HL-60/S4 treated with retinoic acid at 250 ng/mL for 4 days and 3 days (cell line): ENCODE data around the gene KCNF1.

Source experiments
- in situ Hi-C: fragments of 300-500 bp; cut with MboI; formaldehyde crosslinking; loops from 2 replicates; pipeline ENCODE4 v1.7.0; 2022; ENCODE audit warnings: low sequenced_read_pairs

KCNF1 gene

DNA sequence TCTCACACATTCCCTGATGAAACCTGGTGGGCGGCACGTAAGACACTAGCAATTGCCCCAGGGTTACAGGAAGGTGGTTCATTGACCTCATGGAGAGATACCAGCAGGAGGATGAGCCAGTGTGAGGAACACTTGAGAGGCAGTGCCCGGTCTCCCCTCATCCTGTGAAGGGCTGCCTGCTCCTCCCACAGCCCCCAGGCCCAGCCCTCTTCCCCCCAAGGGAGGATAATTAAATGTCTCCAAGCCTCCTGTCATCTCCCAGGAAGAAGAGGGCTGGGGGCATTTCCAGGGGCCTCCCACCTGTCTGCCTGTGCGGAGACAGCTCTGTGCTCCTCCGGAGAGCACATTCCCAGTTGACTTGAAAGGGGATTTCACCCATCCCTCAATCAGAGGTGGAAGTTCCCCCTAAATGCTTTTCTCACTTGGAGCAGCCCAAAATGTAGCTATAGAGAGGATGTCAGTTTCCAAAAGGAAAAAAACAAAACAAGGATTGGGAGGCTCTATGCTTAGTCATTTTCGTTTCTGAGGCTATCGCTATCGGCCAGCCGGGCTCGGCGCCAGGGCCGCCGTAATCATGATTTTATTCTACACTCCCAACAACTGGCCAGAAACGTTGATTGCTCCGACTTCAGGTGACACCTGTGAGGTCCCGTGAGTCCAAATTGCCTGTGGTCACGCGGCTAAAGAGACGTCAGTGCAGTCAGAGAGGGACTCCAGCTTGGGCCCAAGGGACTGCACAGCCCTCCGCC is 7.1 kb downstream of the KCNF1 start:
- in situ Hi-C loops = no loop called here

DNA sequence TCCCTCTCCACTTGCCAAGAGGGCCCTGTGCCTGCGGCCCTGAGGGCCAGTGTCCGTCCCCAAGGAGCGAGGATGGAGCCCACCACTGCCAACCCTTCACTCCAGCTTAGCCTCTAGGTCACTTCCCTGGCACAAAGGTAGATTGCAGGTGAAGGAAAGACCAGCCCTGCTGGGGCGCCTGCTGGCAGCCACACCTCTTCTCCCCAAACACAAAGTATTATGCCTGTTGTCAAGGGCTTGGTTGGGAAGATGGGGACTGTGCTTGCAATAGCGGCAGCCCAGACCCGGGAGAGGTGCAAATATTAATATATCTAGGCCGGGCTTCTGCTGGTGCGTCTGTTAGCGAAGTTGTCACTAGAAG is 7.7 kb downstream of the KCNF1 start:
- in situ Hi-C loops = no loop called here

DNA sequence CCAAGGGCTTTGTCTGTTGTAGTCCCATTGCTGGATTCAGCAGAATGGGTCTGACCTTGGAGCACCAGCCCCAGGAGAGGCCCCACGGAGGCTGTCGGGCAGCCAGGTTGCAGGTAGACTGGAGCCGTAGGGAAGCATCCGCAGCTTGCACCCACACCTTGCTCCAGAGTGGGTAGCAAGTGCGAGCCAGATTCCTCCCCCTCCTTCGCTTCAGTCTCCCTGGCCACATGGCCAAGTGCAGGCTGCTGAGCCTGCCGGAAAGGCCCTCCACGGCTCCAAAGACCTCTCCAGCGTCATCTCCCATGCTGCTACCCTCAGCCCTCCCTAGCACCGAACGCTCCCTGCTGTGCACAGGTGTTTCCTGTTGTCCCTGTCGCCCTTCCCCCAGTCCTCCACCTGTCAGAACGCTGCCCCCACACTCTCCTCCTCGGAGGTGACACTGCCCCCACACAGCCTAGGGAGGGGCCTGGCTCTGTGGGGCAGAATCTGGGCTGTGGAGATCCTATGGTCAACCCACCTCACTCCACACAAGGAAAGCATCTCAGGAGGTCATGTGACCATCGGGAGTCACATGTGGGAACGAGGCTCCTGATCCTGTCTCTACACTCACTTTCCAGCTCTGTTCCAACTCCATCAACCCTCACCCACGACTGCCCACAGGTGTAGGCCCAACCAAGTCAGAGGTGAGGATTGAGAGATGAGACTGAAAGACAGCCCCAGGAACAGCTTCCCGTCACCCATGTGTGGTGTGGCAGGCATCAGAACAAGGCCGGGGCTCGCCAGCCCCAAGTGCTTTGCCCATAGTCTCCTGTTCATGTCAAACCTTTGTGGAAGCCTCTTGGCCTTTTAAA is 8.3 kb downstream of the KCNF1 start:
- in situ Hi-C loops = no loop called here

DNA sequence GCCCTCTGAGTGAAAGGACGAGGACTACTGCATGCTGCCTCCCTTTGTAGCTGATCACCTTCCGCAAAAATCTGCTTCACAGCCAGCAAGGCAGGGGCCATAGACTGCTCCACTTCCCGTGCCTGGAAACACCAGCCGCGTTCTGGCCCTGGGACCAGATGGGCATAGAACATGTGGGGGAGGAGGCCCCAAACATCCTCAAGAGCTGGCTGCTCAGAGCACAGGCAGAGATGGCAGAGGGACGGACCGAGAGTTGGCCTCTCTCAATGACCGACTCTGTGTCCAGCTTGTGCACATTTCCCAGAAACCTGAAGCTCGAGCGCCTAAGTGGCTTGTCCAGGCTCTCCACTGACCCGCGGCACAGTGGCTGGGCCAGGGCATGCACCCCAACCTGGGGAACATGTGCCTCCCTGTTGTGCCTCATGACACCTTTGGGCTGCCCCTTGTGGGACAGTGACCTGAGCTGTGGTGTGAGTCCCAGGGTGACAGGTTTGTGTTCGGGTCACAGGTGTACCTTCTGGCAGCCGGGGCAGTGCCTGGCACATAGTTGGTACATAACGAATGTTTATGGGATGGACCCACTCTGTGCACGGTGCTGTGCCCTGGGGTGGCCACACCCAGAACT is 9.1 kb downstream of the KCNF1 start:
- in situ Hi-C loops = no loop called here

DNA sequence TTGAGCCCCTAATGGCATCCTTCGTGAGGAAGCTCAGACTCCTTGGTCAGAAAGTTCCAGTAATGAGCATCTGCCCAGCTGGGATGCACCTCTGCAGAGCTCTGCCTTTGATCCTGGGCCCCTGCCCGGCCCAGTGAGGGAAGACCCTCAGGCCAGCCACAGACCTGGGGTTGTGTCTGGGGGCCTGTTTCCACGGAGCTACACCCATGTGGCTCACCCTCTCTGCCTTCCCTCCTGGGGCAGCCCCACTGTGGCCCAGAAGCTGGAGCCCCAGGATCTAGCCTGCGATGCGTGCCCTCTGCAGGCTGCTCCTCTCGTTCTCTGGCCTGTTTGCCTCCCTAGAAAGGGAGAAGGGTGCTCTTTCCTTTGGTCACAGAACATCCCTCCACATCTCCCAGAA is 9.8 kb downstream of the KCNF1 start:
- in situ Hi-C loops = no loop called here

DNA sequence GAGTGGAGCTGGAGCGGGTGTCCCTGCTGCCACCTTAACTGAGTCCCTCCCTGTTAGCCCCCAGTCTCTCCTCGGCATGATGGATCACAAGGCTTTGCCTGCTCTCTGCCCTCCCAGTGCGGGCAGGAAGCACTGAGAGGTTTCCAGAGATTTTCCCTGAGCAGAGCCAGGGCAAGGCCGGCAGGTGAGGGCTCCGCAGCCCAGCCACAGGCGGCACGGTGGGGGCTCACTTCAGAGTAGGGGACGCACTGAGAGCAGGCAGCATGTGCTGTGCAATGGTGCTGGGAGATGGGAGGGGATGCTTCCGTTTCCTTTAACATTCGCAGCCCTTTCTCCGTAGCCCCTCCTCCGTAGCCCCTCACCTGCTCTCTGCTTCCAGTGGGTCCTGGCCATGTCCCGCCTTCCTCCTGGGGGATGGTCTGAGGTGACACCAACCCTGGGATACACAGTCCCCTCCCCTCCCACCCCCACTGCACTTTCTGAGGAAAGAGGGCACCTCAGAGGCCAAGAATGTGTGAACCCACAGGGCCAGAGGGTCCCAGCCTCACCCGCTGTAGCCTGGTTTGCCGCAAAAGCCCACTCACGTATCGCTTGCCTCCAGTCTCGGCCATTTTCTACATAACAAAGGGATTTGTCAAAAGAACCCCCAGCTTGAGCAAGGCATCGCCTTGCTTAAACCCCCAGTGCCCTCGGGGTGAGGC is 10.7 kb downstream of the KCNF1 start:
- in situ Hi-C loops = no loop called here

DNA sequence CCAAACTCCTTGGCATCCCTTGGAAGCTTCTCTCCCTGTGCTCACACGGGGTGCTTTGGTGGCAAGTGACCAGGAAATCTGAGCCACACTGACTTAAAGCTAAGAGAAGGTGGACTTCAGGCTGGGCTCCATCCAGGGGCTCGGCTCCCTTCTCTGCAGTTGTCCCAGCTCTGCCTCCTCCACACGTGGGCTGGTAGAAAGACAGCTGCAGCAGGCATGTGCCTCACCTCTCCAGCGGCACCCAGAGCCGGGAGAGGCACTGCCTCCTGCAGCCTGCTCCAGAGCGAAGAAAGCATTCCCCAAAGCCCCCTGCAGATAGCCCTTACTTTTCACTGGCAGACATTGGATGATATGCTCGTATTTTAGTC is 11.3 kb downstream of the KCNF1 start:
- in situ Hi-C loops = no loop called here

DNA sequence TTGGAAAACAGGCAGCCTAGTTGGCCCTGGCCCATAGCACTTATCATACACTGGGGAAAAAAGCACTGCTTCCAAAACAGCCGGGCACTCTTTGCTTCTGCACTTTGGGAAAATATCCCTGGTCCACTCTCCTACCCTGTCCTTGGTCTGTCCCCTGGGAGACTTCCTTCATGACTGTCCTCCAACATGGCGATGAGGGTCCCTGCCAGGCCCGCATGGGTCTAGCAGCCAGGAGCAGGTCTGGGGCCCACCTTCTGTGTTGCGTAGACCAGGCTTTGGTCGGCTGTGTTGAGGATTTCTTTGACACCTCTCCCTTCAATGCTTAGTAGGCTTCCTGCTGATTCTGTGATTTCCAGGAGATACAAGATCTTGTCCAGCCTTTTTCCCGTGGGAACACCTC is 12.2 kb downstream of the KCNF1 start:
- in situ Hi-C loops = no loop called here

DNA sequence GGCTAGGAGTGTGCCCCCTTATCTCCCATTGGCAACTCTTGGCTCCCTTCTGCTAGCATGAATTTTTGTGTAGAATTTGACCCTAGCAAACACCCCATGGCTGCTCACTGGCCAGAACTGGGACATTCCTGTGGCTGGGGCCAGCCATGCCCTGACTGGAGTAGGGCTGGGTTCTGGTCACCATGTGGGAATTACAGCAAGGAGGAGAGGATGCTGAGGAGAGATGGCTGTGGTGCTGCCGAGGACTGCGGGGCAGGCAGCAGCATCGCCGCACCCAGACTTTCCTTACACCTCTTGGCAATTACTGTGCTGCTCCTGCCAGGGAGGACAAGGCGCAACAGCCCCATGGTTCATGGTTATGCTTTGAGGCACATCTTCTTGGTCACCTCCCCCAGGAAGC is 12.7 kb downstream of the KCNF1 start:
- in situ Hi-C loops = no loop called here

DNA sequence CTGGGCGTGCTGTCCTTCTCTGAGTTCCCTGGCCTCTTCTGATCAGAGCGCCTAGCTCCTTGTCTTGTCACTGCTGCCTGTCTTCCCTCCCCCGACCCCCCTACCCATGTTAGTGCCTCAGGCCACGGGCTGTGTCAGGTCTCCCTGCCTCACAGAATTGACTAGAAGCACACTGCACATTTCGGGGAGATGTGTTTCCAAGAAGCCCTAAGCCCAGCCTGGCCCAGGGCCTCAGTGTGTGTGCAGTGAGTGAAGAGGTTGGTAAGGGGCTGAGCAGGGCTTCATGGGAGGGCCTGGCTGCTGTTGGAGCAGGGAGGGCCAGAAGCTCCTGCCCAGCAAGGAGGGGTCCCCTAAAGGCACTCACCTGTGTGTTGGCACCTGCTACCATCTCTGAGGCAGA is 13.1 kb downstream of the KCNF1 start:
- in situ Hi-C loops = no loop called here

DNA sequence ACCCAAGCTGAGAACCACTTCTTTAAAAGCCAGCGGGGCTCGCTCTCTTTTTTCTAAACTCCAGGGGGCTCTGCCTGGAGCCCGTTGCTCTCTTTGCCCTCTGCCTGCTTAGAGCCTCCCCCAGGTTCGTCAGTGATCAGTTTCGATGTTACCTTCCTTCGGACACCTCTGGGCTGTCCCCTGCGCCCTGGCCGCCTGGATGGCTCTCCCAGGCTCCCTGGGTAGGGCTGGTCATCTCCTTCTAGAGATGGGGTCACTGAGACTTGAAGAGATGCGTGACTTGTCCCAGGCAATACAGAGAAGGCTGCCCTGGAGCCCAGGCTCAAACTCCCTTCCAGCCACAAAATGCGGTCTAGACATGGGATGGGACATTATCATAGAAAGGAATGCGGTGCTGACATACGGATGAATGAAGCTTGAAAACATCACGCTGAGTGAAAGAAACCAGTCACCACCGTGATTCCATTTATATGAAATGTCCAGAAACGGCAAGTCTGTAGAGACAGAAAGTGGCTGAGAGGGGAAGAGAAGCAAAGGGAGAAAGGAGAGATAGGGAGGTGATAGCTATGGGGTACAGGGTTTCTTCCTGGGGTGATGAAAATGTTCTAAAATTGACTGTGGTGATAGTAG is 14.6 kb downstream of the KCNF1 start:
- in situ Hi-C loops = no loop called here

DNA sequence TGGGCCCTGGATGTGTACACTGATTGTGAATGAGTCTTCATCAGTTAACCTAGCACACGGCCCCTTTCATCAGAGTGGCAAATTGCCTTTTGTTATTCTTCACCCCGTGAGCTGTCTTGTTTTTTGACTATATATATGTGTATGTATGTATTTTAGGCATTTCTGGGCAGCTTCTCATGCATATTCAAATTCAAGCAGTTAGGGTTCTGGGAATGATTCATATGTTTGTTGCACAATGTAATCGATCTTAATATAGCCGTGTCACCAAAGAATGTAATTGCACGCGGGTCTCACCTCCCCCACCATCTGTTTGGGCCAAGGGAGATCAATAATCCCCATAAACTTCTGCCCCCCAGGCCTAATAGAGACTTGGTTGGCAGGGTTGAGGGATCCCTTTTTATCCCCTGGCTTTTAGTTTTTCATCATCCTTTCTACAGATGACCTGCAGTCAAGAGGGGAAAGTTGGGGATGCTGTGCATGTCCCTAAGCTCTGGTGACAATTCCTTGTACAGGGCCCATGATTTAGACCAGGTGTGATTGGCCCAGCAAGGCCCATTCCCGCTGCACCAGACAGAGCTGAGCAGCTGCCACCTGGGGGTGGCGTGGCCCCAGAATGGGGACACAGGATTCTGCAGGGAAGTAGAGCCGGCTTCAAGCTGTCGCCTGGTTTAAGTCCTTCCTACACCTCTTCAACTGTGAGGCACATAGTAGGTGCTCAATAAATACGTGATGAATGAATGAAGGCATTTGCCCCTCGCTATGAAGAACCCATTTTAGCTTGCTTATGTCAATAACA is 19.2 kb downstream of the KCNF1 start:
- in situ Hi-C loops = no loop called here

DNA sequence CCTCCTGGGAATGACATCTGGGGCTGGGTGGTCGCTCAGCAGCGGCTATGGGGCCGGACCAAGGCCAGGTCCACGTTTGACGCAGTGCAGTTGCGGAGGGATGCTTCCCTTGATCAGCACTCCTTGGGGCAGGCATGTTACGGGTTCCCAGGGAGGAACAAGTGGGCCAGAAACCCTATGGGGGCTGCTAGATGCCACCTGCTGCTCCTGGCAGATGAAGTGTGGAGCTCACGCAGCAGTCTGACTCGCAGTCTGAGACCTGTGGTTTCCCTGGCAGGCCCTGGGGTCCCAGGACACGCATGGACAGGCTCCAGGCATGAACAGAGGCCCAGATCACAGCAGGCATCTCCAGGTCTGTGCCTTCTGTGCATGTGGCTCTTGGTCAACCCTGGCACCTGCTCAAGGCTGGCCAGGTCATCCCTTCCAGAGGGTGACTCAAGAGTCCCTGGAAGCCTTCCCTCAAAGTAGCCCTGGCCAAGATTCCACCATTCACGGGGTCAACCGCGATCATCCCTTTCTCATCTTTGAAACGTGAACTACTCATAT is 20.0 kb downstream of the KCNF1 start:
- in situ Hi-C loops = no loop called here

DNA sequence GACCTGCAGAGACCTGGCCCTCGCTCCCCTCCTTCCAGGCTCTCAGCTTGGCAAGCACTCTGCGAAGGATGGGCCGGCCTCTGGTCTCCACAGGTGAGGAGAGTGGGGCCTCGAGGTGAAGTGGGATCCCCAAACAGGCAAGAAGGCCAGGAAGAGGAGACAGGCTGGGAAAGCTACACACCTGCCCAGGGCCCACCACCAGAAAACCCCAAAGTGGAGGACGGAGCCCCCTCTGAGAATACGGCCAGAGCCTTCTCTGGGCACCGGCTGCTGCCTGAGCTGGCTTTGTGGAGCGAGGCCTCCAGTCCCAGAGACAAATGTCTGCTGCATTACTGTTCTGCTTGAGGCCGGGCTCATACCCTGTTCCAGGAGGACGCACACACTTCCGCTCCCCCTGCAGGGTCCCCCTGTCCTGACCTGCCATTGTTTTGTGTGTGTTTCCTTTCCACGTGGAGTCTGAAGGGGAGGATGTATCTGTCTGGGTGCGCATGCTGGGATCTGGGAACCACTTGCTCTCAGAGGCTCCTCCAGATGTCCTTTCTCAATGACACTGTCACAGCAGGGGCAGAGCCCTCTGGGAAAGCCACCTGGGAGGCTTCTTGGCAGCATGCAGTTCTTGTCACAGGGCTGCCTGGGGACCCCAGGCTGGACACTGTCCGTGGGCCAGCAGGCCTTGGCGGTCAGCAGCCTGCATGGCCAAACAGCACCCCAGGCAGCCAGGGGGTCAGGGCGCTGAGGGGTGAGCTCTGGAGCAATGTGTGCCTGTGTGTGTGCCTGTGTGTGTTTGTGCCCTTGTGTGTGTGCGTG is 20.8 kb downstream of the KCNF1 start:
- in situ Hi-C loops = no loop called here

DNA sequence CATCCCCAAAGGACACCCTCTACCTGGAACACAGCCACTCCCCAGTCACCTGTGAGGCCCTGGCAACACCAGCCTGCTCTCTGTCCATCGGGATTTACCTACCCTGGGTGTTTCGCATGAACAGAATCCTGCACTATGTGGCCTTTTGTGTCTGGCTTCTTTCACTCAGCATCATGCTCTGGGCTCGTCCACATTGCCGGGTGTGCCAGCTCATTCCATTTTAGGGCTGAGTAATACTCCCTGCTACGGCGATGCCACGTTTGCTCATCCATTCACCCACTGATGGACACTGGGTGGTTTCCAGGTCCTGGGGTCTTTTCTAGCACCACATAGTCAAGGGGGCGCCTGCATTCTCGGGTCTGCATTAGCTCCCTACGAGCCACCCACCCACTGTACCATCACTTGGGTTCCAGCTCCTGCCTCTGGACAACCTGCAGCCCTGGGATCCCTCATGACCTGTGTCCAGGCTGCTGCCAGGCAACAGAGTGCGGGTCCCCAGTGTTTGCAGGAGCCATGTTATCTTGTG is 22.0 kb downstream of the KCNF1 start:
- in situ Hi-C loops = no loop called here

DNA sequence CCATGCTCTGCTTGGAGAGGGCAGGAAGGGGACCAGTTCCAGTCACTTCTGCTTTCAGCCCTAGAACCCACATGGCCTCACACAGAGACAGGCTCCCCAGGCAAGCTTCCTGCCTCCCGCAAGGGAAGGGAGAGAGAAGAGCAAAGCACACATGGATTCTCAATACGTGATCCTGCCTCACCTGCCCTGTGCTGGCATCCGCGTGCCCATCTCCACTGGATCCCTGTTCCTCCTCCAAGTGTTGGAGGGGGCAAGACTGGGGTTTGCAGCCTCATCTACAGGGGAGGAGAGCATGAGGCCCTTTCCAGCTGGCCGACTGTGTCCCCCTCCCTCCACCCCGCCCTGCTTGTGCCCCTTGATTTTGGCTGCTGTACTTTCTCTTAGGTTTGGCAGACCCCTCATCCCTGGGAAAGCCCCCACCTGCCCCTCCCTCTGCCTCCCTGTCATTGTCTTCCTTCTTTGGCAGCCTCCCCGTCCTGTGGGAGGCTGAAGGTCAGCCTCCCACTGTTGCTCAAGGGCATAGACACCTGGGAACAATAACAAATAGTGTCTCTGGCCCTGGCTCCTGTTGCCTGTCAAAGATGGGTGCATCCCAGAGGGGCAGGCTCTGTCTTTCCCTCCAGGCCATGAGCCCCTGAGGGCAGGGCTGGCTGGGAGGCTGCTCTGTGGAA is 22.7 kb downstream of the KCNF1 start:
- in situ Hi-C loops = no loop called here

DNA sequence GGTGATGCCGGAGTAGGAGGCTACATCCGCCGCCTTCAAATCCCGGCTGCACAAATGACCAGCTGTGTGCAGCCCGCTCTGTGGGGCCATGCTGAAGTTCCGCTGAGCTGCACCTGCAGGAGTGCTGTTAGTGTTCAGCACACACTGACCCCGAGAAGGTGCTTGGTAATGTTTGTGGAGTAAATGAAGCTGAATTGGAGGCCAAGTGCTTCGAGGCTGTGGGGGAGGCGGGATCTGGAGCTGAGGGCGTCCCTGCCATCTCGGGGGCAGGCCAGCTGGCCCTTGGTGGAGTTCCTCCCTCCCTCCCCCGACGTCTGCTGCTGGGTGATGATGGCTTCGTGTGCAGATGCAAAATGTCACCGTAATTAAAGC is 23.2 kb downstream of the KCNF1 start:
- in situ Hi-C loops = no loop called here

DNA sequence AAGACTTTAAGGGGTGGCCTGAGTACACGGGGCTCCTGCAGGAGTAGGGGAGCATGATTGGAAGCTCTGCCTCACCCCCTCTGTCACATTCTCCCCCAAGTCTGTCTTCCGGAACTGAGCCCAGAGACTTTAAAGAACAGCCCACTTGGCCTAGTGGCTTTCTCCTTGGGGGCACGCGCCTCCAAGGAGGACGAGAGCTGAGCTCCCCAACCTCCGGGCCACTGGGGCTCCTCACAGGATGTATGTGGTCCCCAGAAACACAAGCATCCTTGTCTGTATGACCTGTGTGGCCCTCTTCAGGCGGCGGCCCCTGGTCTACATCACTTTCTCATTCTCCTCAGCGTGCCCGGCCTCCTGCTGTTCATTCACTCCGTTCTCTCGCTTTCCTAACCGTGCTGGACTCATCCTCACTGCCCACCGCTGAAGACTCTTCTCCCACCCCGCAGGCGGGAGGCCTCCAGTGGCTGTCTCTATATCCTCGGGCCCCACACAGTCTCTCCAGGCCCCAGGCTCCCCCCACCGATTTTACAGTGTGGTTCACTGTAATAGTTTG is 23.7 kb downstream of the KCNF1 start:
- in situ Hi-C loops = no loop called here
